Activated CD4-positive, CD25-positive, alpha-beta regulatory T cell treated with anti-CD3 and anti-CD28 coated beads, Interleukin-2, amount 50 U/mL, for 72 hours (primary cell): ENCODE results near the gene ITGA2B.
"Not testable (repeated sequence)": the region's sequence is repeated elsewhere in the genome, so short reads cannot be mapped to it uniquely, and the experiment has no call there.

ENCODE experiments used
- DNase-seq: peaks from one replicate; pipeline ENCODE4 v3.0.0; 2021

Gene ITGA2B

DNA sequence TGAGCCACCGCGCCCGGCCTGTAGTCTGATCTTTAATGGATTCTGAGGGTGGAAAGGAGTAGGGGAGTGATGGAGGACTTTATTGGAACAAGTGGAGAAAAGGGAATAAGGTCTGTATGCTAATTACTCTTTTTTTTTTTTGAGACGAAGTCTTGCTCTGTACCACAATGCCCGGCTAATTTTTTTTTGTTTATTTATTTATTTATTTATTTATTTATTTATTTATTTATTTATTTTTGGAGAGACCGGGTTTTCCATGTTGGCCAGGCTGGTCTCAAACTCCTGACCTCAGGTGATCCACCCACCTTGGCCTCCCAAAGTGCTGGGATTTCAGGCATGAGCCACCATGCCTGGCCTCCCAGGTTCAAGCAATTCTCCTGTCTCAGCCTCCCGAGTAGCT, 59.9 kb downstream of the ITGA2B start:
- not testable (repeated sequence) for DNase-seq

DNA sequence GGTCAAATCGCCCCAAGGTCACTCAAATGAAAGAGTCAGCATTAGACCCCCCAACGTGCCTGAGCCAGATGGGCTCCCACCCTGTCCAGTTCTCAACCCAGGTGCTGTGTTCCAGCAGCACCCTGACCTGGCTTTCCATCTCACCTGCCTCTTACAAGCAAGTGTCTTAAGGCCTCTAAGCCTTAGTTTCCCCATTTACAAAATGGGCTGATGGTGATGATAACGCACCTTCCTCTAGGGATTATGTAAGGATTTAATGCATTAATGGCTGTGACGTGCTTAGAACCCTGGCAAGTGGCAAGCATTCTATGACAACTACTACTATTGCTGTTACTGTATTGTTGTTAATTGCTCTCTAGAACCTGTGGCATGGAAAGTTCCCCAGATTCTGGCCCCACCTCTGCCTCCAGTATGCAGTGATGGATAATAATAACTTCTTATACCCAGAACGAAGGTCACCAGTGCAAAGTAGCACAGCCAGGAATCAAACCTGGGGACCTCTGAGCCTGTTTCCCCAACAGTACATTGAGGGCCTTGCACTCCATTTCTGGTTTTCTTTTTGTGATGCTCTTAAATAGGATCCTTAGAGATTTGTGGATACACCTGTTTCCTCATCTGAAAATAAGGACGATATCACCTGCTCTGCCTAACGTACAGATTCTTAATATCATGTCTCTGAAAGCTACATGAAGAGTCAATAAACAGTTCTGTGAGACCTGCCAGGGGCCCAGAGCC, 61.6 kb downstream of the ITGA2B start:
- DNase-seq, result no peak

DNA sequence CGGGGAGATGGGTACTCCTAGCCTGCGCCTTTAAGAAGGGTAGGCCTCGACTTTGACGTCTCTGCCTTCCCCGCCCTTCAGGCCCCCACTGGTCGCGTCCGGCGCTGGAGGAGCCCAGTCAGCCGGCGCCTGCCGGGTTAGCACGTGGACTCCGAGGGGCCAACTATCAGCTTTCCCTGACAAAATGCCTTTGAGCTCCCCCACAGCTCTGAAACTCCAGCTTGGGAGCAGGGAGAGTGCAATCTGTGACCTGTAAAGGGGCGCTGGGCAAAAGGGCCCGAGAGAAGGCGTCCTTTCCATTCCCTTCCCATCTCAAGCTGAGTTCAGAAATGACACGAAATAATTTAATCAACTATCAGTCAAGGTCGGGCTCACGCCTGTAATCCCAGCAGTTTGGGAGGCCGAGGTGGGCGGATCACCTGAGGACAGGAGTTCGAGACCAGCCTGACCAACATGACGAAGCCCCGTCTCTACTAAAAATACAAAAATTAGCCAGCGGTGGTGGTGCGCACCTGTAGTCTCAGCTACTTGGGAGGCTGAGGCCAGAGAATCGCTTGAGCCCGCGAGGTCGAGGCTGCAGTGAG, 62.5 kb downstream of the ITGA2B start:
- DNase-seq, result peak; percentile 78

DNA sequence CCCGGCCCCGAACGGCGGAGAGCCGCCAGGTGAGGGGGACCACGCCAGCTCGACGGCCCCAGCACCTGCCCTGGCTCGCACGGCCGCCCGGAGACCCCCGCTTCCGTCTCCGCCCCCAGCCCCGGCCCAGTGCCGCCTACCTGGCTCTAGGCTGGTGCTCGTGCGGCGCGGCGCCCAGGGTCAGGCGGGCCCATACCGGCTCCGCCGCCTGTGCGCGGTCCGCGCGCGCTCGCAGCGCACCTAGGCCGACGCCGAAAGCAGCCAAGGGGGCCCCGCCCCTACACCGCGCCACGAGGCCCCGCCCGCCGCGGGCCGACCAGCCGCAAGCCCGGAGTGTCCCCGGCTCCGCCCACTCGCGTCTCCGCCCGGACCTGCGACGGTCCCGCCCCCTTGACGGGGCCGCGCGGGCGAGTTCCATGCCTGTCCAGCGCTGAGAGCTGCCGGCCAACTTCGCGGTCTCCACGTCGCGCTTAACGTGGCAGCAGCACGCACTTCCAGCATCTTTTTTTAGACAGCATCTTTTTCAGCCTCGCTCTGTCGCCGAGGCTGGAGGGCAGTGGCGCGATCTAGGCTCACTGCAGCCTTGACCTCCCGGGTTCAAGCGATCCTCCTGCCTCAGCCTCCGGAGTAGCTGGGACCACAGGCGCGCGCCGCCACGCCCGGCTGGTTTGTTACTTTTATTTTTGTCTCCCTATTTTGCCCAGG, 64.7 kb downstream of the ITGA2B start, which contains the start of gene SLC25A39:
SLC25A39 (minus strand) TSS at position 253 of the 705 bp plus-strand sequence. CDS start 1,261 bp downstream, outside the sequence.
- peak; percentile 98 for DNase-seq

DNA sequence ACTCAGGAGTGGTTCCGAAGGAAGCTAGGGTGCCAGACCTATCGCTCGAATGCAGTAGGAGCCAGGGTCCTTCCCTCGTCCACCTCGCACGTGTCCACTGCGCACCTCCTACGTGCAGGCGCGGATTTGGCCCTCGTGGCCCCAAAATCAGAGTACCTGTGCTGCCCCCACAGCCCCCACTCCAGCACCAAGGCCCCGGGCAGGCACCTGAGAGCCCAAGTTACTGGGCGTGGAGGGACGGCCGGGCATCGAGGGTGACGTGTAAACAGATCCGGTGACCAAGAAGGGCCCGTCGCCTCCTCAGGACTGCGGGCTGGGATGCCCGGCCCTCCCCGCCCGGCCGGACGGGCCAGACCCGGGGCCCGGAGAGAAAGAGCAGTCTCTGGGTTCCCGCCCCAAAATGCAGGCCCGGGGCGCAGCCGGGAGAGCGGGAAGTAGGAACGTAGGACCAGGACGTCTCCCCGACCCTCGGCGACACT, 65.3 kb downstream of the ITGA2B start:
- DNase-seq, result no peak

DNA sequence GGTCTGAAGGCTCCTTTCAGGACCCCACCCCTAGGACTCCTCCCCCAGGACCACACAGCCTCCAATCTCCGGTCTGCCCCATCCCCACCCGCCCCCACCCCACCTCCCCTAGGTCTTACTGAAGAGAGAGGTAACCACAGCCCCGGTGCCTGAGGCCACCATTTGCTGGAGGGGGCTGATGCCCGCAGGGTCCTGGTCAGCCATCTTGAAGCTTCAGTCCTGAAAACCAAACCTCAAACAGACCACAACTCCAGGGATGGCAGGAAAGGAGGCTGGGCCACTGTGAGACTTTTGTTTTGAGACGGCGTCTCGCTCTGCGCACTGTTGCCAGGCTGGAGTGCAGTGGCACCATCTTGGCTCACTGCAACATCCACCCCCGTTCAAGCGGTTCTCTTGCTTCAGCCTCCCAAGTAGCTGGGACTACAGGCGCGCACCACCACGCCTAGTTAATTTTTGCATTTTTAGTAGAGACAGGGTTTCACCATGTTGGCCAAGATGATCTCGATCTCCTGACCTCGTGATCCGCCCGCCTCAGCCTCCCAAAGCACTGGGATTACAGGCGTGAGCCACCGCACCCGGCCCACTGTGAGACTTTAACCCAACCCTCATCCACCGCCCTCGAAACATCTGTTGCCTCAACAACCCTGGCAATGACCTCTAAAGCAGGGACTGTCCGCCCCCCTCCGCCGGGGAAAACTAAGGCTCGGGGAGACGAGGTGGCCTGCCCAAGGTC, 65.9 kb downstream of the ITGA2B start:
- DNase-seq, result no peak

DNA sequence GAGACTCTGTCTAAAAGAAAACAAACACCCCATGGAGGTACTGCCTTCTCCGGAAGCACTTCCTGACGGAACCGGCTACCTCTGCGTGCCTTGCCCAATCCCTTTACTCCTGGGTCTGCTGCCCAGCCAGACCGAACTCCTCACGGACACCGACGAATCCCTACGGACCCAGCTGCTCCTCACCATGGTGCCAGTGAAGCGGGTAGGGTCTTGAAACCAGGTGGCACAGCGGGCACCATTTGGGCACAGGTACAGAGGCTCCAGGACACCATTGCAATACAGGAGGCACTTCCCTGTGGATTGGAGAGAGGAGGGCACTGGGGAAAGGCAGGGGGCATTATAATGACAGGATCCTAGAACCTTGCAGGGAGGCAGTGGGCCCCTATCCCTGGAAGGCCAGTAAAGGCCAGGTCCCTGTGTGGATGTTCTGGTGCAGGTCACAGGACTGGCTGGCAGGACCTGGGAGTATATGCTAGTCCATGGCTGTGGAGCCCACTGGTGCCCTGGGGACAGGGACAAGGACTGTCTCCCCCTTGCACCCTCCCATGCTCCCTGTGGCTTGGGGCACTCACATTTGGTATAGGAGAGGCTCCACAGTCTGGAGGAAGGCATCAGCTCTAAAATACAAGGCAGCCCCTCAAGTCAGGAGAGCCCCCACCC, 67.1 kb downstream of the ITGA2B start:
- no peak for DNase-seq
